ENCODE results near the gene MESP1.
A peak's percentile ranks its signal among the peaks of the same experiment; 100 is the strongest.

MESP1 gene

GRCh38 chr15:89780601-89781000, 29.6 kb upstream of the MESP1 start:
- DNase-seq (ENCODE audit: low read depth): no peak

GRCh38 chr15:89778861-89779260, 27.8 kb upstream of the MESP1 start:
- DNase-seq (ENCODE audit: low read depth): no peak

DNA sequence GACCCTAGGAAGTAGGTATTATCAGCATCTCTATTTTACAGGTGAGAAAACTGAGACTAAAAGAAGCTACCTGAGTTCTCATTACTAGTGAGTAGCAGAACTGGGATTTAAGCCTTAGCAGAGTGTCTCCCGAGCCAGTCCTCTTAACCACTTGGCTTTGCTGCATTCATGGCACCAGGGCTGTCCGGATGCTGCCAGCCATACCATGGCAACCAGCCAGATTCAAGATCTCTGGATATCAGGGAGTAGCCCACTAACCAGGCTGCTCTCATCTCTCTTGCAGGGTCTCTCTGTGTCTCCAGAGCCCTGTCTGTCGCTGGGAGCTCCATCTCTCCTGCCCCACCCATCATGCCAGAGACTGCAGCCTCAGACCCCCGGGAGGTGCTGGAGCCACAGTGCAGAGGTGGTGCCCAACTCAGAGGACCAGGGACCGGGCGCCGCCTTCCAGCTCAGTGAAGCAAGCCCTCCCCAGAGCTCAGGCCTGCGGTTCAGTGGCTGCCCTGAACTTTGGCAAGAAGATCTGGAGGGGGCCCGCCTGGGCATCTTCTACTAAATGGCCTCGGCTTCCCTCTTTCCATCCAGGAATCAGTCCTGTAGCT, 26.8 kb upstream of the MESP1 start:
- no peak for DNase-seq (ENCODE audit: low read depth)

GRCh38 chr15:89777073-89777751, 26.2 kb upstream of the MESP1 start:
- no peak for DNase-seq (ENCODE audit: low read depth)

DNA sequence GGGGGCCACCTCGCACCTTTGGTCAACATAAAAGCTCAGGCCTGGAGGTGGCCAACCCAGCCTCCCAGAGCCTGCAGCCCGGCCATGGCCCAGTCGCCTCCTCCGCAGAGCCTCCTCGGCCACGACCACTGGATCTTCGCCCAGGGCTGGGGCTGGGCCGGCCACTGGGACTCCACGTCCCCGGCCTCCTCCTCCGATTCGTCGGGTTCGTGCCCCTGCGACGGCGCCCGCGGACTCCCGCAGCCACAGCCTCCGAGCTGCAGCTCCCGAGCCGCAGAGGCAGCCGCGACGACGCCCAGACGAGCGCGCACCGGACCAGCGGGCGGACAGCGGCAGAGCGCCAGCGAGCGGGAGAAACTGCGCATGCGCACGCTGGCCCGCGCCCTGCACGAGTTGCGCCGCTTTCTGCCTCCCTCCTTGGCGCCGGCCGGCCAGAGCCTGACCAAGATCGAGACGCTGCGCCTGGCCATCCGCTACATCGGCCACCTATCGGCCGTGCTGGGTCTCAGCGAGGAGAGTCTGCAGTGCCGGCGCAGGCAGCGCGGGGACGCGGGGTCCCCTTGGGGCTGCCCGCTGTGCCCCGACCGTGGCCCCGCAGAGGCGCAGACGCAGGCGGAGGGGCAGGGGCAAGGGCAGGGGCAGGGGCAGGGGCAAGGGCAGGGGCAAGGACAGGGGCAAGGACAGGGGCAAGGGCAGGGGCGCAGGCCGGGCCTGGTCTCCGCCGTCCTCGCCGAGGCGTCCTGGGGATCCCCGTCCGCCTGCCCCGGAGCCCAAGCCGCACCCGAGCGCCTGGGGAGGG, 25.4 kb upstream of the MESP1 start, which contains the start of gene MESP2:
Gene MESP2 (plus strand): TSS at position 59 of the 799 bp plus-strand sequence. CDS start 26 bp downstream, at position 85.
- DNase-seq (ENCODE audit: low read depth): peak; percentile 34

- no peak for DNase-seq (ENCODE audit: low read depth)
Measured at GRCh38 chr15:89775815-89776214, 24.8 kb upstream of the MESP1 start.

DNA sequence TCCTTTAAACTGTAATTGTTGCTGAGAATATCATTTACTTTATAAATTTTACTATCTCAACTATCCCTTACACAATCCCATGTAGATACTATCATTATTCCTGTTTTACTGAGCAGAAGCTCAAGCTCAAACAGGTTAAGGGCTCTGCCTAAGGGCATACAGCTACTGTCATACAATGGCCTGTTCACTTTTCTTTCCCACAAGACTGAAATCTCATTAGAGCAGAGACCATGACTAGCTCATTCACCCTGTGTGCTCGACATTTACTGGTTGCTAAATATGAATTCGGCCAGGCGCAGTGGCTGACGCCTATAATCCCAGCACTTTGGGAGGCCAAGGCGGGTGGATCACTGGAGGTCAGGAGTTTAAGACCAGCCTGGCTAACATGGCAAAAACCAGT, 23.4 kb upstream of the MESP1 start:
- no peak for DNase-seq (ENCODE audit: low read depth)

DNA sequence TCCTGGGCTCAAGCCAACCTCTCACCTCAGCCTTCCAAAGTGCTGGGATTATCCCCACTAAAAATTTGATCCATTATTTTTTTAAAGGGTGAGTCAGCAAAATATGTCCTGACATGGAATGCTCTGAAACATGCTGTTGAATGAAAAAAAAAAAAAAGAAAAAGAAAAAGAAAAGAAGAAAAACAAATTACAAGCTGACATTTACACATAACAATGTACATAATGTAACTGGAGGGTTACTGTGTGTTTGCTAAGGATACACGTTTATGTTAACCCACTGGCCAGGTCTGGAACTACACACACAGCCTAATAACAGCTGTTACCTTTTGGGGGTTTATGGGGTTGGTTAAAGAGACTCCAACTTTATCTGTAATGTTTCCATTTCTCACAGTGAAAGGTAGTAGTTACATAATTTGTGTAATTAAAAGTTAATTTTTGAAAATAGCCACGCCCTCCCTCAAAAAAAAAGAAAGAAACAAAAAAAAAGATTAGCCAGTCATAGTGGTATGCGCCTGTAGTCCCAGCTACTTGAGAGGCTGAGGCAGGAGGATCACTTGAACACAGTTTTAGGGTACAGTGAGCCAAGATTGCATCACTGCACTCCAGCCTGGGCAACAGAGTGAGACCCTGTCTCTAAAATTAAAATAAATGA, 22.0 kb upstream of the MESP1 start:
- DNase-seq (ENCODE audit: low read depth): no peak

DNA sequence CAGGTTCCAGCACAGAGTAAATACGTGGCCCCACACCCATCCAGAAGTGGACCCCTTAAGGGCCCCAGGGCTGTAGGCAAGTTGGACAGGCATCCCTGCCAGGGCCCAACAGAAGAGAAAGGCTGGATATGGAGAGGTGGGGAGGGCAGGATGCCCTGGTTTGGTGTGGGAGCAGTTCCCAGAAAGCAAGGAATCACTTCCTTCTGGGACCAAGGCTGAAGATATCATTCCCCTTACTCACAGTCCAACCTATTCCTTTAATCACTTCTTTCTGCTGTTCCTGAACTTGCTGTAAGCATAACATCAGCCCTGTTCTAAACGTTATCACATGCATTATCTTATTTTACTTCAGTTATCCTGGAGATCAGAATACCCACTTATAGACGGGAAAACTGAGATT, 19.0 kb upstream of the MESP1 start:
- DNase-seq (ENCODE audit: low read depth): no peak

- no peak for DNase-seq (ENCODE audit: low read depth)
Measured at GRCh38 chr15:89769366-89769765, 18.3 kb upstream of the MESP1 start.

GRCh38 chr15:89768071-89768500, 17.0 kb upstream of the MESP1 start:
- no peak for DNase-seq (ENCODE audit: low read depth)

DNA sequence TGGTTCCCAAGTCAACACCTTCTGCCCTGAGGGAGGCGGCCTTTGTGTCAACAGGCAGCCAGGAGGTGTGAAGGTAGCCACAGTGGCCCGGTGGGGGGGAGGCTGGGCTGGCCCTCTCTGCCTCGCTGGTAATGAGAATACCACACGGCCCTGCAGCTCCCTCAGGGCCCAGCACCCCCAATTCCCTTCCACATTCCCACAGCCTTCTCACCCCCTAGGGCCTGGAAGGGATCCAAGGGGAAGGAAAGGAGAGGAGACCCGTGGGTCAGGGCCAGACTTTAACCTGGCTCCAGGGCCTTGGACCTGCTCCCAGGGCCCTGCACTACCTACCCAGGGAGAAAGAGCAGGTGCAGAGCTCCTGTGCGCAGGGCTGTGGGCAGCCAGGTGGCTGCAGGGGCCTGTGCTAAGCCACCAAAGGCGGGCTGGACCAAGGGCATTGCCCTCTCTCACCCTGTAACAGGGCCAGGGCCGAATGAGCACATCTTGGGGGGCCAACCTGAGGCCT, 16.4 kb upstream of the MESP1 start:
- DNase-seq (ENCODE audit: low read depth): no peak

DNA sequence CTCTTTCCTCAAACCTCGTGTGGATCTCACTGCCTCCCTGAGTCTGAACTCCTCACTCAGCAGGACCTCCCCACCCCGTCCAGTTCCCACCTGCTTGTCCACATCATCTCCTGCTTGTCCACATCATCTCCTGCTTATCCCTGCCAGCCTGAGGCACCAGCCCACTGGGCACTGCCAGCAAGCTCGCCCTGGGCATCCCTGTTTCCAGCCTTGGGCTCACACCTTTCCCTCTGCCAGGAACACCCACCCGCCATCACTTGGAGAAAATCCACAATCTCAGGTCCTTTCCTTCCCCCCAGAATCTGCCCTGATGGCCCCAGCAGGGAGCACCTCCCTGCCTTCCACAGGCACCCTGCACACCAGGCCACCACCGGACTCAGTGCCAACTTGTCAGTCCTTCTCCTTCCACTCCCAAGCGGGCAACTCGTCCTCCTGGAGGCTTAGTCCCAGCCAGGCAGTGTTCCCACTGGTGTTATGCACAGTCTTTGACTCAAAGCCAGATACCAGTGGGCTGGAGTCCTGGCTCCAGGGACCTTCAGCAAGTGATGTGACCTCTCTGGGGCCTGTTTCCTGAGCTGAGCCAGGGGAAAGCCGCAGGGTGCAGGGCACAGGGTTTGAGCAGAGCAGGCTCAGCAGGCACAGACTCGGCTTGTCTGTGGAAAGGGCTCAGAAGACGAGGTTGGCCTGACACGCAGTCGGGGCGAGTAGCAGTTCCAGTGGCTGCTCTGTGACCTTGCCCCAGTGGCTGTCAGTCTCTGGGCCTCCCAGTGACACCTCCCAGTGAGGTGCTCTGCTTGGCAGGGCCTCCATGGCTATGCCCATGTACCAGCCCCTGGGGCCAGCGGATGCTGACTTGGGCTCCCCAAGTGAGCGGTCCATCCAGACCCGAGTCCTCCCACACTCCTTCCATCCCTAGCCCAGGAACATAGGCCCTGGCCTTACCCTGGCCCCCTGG, 15.6 kb upstream of the MESP1 start:
- DNase-seq (ENCODE audit: low read depth): no peak

DNA sequence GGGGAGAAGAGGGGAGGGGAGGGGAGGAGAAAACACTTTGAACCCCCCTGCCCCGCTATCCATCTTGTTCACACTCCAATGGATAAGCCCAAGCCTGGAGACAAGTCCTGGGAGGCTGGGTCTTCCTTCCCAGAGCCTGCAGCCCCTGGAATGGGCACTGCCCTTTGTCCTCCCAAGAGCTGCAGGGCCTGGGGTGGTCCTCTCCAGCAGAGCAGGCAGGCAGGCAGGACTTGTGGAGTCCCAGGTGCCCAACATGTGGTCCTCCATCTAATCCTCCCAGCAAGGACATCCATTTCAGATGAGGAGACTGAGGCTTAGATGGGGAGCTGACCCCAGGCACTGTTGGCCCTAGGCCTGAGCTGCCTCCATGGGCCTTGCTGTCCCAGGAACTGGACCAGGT, 14.6 kb upstream of the MESP1 start:
- DNase-seq (ENCODE audit: low read depth): no peak

- DNase-seq (ENCODE audit: low read depth): no peak
Measured at GRCh38 chr15:89761929-89762328, 10.9 kb upstream of the MESP1 start.

DNA sequence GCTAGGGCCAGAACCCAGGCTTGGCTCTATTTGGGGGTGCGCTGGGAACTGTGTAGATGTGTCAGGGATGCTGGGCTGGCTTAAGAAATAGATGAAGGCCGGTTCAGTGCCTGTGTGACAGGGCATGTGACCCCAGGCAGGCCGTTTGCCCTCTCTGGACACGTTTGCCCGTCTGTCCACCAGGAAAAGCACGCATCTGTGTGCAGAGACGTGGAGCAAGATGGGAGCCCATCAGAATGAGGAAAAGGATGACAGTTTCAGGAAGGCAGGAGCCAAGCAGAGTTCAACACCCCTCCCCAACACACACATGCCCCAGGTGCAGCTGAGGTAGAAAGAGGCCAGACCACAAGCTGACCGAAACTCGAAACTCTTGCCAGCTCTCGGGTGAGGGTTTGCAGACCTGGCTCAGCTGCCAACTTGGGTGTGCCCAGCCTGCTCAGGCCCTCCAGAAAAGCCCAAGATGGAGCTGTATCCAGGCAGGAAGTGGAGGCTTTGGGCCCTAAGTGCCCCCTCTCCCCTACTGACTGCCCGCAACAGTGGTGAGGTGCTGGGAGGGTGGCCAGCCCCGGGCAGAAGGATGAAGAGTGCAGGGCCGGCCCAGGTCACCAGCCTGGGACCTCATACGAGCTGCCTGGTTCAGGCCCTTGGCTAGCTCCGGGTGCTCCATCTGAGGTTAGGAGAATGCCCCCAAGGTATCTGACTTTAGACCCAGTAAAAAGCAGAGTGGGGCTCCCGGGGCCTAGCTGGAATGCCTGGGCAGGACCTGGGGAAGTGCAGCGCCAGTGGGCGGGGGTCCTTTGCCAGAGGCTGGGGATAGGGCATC, 10.2 kb upstream of the MESP1 start:
- no peak for DNase-seq (ENCODE audit: low read depth)

DNA sequence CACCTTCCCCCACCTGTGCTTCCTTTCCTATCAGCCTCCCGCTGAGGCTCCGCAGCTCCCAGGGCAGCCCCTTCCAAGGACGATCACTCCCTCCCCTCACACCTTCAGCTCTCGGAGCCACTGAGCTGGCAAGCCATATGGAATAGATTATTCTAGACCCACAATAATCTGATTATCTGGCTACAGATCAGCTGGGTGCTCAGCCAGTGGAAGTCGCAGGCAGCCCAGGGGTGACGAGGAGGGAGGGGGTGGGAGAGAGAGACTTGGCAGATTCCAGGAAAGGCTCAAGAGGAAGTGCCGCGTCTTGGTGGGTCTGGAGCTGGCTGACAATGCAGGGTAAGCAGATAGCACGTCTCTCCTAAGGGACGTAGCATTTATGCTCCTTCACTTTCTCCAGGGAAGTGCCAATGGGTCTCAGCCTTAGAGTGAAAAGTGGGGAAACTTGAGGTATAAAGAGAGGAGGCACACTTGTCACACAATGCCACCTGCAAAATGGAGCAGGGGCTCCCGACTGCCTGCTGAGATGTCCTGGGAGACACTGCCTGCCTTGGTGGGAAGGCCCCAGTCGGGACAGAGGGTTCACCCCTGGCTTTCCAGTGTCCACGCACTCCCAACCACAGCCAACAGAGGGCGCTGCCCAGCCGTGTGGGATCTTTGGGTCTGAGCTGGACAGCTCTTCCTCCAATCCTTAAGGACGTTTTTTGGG, 9.4 kb upstream of the MESP1 start:
- DNase-seq (ENCODE audit: low read depth): peak; percentile 52

GRCh38 chr15:89759835-89760234, 8.8 kb upstream of the MESP1 start:
- DNase-seq (ENCODE audit: low read depth): no peak

DNA sequence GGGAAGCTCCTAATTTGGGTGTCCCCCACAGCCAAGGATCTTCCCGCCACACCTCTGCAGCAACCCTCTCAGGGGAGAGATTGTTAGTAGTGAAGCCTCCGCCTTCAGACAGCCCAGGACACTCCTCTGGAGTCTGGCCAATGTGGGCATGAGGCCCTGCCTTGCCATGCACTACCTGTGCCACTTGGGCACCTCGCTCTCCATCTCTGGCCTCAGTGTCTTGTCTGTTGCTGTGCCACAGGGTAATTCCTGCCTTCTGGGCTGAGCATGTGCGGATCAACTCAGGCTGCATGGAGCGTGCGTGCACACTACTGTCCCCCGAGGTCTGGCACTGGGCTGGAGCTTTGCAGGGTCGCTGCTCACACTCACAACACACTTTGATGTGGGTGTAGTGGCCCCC, 7.9 kb upstream of the MESP1 start:
- no peak for DNase-seq (ENCODE audit: low read depth)

DNA sequence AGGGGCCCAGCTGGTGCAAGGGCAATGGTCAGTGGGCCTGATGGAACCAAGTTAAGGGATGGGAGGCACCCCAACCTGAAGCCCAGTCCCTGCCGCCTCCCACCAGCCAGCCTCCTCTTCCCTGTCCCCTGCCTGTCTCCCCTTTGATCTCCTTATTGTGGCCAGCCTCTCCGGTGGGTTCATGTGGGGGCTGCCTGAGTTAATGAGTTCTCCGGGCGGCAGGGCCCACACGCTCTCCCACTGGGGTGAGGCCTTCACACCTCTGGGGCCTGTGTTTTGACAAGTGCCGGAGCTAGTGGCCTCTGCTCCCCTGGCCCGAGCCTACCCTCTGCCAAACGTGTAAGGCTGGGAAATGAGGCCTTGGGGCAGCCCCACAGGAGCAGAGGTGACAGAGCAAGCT, 7.2 kb upstream of the MESP1 start:
- DNase-seq (ENCODE audit: low read depth): no peak
